ENCODE data around the gene CTDNEP1.

- TF ChIP-seq FOXP2 (optimal IDR thresholded peaks at IDR 0.05; ENCODE audit: control extremely low read depth, extremely low read length, insufficient read depth) (no peak), POLR2AphosphoS5 (IDR thresholded peaks at IDR 0.05; ENCODE audit: borderline replicate concordance, low read depth, low read length) (no peak)
These were observed 46.6 kb downstream of the CTDNEP1 start for GRCh38 chr17:7204828-7205461.
